CD4-positive, alpha-beta T cell treated with Interleukin-2 at 100 ng/mL for 4 hours (primary cell): ENCODE data around the gene IRF5.
"Not testable (repeated sequence)": the region's sequence is repeated elsewhere in the genome, so short reads cannot be mapped to it uniquely, and the experiment has no call there.

Experiments used
- DNase-seq: peaks from one replicate; pipeline ENCODE4 v3.0.0-alpha.2; 2020; ENCODE audit warnings: low spot score

IRF5 gene

DNA sequence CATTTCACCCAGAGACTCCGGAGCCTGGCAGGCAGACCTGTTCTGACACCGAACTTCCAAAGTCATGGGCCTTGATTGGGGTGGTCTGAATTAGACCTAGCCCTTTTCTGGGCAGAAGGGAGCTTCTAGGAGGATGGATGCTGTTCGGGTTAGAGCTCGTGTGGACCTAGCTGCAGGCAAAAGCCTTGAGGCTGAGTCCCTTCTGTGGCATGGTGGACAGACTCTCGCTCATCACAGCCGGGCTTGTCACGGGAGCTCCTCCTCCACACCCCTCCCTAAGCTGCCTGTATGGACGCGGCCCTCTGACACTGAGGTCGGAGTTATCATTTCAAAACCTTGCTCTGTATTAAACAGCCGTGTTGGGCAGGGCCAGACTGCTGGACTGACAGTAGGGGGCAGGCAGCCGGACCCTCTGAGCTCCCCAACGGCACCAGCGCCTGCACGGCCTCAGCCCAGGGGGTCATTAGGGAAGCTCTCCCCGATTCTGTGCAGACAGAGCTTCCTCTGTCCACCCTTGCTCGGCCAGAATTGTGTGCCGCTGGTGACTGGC lies 2.2 kb downstream of the IRF5 start:
- DNase-seq = no peak

DNA sequence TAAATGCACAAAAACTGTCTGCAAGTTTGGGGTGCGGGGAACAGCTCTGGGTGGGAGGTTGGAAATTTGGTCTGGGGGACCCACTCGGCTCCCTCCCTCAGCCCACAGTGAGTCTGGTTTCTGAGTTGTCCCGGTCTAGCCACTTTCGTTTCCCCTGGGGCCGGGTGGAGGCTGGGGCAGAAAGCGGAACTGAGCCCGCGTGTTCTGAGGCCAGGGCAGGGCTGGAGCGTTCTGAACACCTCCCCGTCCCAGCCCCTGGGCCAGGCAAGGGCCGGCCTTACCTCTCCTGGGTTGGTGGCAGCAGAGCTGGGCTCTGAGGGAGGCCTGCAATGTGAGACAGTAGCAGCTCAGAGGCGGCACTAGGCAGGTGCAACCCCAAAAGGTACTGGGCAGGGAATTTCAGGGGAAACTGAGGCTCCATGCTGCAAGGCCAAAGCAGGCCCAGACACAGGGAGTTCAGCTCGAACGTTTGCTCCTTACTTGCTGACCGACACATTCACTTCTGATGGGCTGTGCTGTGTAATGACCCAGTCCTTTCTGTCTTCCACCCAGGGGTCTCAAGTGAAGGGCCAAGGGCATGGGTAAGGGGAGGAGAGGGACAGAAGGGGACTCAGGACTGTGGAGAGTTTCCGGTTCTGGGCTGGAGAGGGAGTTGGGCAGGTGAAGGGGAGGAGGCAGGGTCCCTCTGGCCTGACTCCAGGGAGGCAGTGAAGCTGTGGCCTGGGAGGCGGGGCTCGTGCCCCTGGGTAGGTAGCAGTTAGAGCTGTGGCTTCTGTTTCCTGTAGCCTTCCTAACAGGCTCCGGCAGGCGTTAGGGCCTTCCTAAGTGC lies 3.0 kb downstream of the IRF5 start:
- DNase-seq = peak; percentile 35

DNA sequence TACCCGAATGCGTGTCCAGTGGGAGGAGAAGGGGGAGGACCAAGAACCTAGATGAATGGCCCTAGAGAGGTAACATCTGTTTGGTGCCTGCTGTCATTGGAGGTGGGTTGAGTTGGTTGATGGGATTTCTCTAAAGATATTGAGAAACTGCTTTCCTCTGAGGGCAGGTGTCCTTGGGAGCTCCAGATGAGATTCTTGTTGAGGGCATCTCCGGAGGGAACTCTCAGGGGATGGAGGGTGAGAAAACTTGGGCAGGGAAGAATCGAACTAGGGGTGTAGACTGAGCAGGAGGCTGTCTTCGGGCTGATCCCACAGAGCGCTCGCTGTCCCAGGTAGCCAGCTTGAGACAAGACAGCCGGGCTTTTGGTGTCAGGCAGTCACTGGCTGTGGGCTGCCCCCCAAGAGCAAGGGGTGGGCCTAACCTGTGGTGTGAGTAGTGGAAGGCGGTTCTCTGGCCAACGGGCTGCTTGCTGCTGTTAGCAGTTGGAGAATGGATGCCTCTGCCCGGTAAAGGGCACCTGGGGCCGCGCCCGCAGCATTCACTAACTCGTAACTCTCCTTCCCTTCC lies 3.7 kb downstream of the IRF5 start:
- no peak for DNase-seq

DNA sequence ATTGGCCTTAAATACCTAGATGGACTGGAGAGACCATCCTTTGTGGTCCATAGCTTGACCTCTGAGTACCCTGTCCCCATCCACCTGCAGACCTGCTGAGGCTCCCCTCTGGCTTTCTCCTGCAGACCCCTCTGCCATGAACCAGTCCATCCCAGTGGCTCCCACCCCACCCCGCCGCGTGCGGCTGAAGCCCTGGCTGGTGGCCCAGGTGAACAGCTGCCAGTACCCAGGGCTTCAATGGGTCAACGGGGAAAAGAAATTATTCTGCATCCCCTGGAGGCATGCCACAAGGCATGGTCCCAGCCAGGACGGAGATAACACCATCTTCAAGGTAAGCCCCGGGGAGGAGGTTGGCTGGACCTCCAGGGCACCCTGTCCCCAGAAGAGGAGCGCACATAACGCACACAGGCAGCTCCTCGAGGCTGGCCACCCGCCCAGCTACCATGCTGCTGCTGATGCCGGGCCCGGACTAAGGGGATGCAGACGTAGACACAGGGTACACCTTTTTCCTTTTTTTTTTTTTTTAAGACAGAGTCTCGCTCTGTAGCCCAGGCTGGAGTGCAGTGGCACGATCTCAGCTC lies 4.3 kb downstream of the IRF5 start:
- DNase-seq = no peak

DNA sequence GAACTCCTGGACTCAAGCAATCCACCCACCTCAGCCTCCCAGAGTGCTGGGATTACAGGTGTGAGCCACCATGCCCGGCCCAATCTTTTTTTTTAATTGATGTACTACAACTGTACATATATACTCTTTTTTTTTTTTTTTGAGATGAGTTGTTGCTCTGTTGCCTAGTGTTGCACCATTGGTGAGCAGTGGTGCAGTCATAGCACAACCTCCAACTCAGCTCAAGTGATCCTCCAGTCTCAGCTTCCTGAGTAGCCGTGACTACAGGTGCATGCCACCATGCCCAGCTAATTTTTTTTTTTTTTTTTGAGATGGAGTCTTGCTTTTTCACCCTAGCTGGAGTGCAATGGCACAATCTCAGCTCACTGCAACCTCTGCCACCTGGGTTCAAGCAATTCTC lies 5.5 kb downstream of the IRF5 start:
- DNase-seq = not testable (repeated sequence)

DNA sequence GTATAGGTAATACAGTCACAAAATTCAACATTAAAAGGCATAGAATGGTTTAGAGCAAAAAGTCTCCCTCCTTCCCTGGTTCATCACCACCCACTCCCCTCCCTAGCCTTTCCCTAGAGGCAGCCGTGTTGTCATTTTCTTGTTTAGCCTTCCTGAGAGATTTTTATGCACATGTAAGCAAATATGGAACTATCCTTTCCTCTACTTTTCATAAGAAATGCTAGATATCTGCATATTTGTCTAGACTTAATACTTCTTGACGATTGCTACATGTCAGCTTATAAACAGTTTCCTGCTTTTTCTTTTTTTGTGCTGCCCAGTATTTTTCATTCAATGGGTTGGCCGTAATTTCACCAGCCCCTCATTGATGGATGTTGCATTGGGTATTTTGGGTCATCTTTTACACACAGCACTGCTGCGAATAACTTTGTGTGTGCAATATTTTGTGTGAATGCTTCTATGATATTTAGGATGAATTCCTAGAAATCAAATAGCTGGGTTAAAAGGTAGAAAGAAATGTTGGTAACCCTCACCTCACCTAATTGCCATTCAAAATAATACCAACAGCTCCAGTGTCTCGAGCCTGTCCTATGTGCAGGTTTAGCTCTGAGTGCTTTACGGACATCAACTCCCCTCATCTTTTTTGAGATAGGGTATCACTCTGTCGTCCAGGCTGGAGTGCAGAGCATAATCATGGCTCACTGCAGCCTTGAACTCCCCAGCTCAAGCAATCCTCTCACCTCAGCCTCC lies 6.9 kb downstream of the IRF5 start:
- no peak for DNase-seq

DNA sequence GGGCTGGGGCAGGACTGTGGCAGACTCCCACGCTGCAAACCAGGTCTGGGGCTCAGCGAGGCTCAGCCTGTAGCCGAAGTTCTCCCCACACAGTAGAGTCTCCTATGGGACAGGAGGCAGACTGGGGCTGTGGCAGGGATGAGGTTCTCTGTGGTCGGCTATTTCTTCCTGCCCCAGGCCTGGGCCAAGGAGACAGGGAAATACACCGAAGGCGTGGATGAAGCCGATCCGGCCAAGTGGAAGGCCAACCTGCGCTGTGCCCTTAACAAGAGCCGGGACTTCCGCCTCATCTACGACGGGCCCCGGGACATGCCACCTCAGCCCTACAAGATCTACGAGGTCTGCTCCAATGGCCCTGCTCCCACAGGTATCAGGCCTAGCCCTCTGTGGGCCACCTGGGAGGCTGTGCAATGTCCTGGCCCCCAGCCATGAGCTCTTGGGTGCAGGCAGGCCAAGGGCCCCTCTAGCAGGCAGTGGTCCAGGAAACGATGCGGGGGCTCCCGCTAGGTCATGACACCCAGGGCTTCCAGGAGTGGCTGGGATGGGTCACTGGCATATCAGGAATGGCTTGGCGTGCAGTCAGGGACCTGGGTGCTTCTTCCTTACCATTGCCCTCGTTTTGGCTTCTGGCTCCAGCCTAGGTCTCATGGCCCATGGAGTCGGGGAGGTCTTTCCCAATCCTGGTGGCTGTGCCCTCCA lies 8.1 kb downstream of the IRF5 start:
- no peak for DNase-seq

DNA sequence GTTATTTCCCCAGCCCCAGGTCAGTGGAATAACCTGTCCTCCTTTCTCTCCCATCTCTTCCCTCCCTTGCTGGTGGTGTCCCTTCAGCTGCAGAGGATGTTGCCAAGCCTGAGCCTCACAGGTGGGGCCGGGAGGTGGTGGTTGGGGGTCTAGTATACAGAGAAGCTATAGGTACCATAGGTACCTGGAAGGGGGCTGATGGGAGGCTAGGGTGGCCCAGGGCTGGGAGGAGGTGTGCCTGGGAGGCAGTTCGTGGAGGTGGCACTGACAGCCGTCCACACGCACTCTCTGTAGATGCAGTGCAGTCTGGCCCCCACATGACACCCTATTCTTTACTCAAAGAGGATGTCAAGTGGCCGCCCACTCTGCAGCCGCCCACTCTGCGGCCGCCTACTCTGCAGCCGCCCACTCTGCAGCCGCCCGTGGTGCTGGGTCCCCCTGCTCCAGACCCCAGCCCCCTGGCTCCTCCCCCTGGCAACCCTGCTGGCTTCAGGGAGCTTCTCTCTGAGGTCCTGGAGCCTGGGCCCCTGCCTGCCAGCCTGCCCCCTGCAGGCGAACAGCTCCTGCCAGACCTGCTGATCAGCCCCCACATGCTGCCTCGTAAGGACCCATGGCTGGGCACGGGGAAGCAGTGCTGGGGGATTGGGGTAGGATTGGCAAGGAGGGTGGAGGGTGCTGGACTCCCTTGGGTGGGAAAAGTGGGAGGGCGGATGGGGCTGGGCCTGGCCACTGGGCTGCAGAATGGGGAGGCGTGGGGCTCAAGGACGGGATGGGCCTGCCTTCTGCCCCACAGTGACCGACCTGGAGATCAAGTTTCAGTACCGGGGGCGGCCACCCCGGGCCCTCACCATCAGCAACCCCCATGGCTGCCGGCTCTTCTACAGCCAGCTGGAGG lies 9.5 kb downstream of the IRF5 start:
- DNase-seq = no peak

DNA sequence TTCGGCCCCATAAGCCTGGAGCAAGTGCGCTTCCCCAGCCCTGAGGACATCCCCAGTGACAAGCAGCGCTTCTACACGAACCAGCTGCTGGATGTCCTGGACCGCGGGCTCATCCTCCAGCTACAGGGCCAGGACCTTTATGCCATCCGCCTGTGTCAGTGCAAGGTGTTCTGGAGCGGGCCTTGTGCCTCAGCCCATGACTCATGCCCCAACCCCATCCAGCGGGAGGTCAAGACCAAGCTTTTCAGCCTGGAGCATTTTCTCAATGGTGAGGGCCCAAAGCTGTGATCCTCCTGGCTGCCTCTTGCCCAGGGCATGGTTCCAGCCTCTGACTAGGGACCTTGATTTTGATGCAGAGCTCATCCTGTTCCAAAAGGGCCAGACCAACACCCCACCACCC lies 10.1 kb downstream of the IRF5 start:
- no peak for DNase-seq

DNA sequence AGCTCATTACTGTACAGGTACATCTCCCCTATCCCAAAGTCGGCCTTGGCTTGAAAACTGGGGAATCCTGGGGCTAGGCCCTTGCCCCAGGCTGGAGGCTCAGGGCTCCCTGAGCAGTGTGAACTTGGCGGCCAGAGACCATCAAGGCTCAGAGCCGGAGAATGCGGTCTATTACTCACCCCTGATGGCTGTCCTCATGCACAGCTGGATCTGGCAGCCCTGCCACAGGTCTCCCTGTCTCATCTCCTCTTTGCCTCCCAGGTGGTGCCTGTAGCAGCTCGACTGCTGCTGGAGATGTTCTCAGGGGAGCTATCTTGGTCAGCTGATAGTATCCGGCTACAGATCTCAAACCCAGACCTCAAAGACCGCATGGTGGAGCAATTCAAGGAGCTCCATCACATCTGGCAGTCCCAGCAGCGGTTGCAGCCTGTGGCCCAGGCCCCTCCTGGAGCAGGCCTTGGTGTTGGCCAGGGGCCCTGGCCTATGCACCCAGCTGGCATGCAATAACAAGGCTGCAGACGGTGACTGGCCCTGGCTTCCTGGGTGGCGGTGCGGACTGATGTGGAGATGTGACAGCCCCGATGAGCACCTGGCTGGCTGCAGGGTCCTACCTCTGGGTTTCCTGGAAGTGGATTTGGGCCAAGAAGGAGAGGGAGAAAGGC lies 10.7 kb downstream of the IRF5 start:
- no peak for DNase-seq

DNA sequence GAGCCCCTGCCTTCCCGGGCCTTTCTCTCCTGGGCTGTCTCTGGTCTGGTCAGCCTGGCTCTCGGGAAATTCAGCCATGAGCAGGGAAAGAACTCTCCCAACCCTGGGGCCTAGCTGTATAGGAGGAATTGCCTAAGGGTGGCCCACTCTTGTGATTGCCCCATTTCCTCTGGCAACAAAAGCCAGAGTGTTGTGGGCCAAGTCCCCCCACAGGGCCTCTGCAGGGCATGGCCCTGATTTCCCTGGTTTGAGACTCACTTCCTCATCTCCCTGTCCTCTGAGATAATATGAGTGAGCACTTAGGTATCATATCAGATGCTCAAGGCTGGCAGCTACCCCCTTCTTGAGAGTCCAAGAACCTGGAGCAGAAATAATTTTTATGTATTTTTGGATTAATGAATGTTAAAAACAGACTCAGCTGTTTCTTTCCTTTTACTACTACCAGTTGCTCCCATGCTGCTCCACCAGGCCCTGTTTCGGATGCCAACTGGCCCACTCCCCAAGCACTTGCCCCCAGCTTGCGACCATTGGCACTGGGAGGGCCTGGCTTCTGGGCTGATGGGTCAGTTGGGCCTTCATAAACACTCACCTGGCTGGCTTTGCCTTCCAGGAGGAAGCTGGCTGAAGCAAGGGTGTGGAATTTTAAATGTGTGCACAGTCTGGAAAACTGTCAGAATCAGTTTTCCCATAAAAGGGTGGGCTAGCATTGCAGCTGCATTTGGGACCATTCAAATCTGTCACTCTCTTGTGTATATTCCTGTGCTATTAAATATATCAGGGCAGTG lies 11.4 kb downstream of the IRF5 start:
- DNase-seq = no peak

DNA sequence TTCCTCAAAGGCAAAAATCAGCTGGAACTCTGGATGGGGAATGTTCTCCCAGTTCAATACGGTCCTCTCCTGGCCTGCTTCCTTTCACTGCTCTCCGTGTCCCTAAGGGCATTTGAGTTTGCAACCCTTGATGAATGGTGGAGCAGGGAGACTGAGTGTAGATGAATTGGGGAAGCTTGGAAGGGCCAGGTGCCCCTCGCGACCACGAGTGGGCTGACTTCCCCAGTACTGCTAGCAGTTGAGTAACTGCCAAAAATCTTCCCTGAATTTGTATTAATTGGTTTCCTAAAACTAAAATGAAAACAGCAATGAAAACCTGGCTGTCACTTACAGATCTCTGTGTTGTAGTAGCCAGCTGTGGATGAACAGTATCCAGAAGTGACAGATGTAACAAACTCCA lies 13.6 kb downstream of the IRF5 start:
- DNase-seq = no peak

DNA sequence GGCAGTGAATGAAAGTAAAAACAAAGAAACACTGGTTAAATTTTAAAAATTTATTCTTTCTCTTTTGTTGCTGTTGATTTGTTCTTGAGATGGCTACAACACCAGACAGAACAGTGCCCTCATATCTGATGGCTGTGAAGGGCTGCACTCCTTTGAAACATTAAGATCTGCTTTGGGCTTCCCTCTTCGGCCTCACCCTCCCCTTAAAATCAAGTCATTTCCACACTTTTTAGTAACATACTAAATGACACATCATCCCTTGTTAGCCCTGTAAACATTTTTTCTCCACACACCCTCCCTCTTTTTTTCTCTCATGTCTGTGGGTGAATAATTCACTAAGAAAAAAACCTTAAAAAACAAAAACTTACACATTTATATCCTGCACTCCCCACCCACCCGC lies 16.4 kb downstream of the IRF5 start:
- no peak for DNase-seq

DNA sequence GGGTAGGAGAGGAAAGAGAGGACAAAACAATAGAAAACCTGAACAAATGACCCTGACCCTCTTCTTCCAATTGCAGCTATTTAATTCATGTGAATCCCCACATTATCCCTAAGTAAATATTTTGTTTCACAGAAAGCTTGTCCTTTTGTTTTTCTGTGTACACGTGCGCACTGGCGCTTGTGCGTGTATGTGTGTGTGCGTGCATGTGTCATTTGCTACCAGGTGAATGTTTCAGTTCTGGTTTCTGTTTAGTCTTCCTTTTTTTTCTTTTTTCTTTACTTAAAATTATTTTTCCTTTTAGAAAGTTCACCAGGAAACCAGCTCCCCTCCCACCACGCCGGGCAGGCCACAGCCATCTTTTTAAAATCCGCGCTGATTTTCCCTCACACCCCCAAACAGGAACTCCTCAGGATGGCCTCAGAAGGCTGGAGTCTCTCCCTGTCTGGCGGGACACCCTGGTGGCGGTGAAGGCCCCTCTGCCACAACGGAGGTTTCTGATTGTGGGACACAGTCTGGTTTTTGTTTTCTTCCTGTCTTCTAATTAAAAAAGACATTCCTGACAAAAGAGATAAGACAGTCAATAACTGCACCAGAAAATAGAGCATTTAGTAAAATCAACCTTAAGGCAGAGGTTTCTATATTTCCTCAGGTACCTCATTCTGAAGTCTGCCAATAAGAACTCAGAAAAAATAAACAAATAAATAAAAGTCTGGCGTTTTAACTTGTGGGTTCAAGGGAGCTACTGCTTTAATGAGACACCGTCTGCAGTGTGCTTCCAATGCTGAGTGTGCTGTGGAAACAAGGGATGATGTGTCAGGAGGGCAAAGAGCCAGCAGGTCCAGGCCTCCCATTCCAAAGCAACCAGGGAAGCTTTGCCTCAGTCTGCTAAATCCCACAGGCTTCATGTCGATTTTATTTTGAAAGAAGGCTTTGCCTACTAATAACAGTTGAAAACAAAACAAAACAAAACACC lies 17.4 kb downstream of the IRF5 start:
- DNase-seq = no peak

DNA sequence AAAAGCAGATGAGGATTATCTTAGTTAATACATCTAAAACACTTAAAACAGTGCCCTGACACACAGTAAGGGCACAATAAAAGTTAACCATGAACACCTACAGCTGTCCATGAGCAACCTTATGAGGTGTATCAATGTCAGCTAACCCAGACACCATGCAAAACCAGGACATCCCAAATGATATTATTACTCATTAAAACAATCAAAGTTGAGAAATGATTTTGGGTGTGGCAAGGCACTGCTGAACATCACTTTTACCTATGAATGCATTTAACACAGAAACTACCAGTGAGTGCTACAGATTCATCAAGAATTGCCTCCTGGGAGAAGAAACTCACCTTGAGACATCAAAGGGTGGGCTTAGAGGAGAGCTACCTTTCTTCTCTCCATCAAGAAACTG lies 18.3 kb downstream of the IRF5 start:
- DNase-seq = no peak

DNA sequence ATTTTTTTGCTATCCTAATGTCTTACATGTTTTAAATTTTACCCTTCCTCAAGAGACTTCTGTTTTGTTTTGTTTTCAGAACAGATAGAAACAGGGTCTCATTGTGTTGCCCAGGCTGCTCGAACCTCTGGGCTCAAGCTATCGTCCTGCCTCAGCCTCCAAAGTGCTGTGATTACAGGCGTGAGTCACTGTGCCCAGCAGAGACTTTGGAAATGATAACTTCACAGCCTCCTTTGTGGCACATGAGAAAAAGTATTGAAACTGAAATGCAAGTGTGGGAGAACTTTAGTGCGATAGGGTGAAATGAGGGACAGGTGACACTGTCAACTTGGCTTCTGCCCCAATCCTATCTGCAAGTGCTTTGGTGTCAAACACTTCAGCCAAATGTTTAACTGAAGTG lies 21.6 kb downstream of the IRF5 start:
- DNase-seq = no peak

DNA sequence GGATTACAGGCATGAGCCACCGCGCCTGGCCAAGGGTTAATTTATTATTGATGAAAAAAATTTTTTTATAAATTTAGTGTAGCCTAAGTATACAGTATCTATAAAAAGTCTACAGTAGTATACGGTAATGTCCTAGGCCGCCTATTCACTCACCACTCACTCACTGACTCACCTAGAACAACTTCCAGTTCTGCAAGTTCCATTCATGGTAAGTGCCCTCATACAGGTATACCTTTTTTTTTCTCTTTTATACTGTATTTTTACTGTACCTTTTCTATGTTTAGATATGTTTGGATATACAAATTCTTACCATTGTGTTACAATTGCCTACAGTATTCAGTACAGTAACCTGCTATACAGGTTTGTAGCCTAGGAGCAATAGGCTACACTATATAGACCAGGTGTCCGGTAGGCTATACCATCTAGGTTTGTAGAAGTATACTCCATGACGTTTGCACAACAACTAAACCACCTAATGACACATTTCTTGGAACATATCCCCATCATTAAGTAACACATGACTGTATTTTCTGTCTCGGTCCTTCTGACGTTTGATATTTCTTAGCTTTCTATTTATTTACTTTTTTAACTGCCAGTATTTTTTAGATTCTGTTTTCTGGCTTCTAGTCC lies 23.4 kb downstream of the IRF5 start:
- no peak for DNase-seq

DNA sequence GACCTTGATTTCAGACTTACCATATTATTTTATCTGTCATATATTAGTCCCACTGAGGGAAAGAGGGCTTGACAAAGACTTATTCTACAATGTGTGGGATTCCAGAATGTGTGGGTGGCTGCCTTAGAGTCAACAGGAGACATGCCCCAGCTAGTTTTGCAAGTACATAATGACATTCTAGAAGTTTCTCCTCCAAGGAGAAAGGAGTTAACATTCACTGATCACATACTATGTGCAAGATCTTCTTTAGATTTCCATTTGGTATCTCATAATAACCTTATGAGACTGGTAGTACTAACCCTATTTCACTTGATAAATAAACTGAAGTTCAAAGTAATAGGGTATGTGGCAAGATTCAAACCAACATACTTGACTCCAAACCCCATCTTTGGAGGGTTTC lies 25.2 kb downstream of the IRF5 start:
- DNase-seq = no peak
